ENCODE results near the gene DNAJB14. TPM values are rescaled to one million over a fixed set of nuclear protein-coding genes. Genes with fewer than 3 reads are reported as not detected.

Gene DNAJB14
- total and polyA plus RNA-seq, 2 of the 13 experiments (the other 11 are each of a cell fraction or from before 2014, with no cell fraction given): 9.1 to 38.1 TPM

- TF ChIP-seq RERE (CRISPR knock-in tag; IDR thresholded peaks at IDR 0.05; ENCODE audit: low read depth) (no peak), ZBTB44 (CRISPR knock-in tag; IDR thresholded peaks at IDR 0.05) (no peak), CBX5 (CRISPR knock-in tag; IDR thresholded peaks at IDR 0.05; ENCODE audit: borderline replicate concordance) (0 out of 2 replicates have a peak, but pooled peaks have one; percentile 10), ELK4 (CRISPR knock-in tag; IDR thresholded peaks at IDR 0.05; ENCODE audit: borderline replicate concordance) (no peak), MEF2D (CRISPR knock-in tag; IDR thresholded peaks at IDR 0.05) (no peak; the same call in 1 of the 2 replicates), ADNP (CRISPR knock-in tag; IDR thresholded peaks at IDR 0.05) (no peak), ZNF691 (CRISPR knock-in tag; IDR thresholded peaks at IDR 0.05; ENCODE audit: borderline replicate concordance, low read depth) (no peak), ZFP82 (CRISPR knock-in tag; IDR thresholded peaks at IDR 0.05; ENCODE audit: borderline replicate concordance) (0 out of 2 replicates have a peak, but pooled peaks have one; percentile 53), LBX2 (CRISPR knock-in tag; IDR thresholded peaks at IDR 0.05; ENCODE audit: borderline replicate concordance) (no peak), PRDM15 (CRISPR knock-in tag; IDR thresholded peaks at IDR 0.05) (no peak), ZBTB2 (CRISPR knock-in tag; IDR thresholded peaks at IDR 0.05; ENCODE audit: low read depth) (no peak)
Observed at GRCh38 chr4:99949034-99949998, 2.9 kb upstream of the DNAJB14 start (continued).

All from HepG2 (cell line).